GM12874 (cell line): Measurements from ENCODE around the gene SYT2.

Experiments used
- CTCF ChIP-seq: IDR thresholded peaks from 2 replicates; pipeline ENCODE4 v1.5.1; 2011; ENCODE audit warnings: low read depth, mild to moderate bottlenecking, control low read depth, low read length, moderate library complexity; ENCODE audit not compliant: insufficient read depth

The SYT2 gene

GRCh38 chr1:202711949-202712635 lies 1.8 kb upstream of the SYT2 start:
- TF ChIP-seq CTCF: no peak

DNA sequence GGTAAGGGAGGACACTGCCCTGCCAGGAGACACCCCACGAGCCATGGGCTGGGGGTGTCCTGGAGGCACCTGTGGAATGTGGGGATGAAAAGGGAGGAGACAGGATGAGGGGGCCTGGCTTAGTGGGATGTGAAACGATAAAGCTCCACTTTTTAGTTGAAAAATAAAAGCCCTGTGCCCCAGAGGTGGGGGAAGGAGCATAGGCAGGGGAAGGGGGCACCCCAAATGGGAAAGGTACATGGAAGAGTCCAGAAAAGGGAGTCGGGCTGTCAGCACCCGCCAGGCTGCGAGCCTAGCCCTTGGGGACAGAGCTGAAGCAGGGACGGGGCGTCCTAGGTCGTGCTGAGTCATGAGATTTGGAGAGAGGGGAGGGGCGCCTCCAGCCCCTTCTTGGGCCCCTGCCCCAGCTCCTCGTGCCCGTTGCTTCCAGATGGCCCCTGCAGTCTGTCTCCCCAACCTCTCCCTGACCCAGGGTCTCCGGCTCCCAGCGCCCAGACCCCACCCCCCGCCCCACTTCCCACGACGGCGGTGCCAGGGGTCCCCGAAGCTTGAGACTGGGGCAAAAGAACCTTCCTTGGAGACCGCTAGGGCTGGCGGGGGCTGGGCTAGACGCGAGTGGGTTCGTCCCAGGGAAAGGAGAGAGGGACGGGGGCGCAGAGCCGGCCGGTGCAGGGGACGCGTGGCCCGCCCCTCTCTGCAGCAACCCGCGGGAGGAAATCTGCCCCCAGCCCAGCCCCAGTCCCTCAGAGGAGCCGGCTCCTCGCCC lies 795 bp downstream of the SYT2 start:
- no peak for TF ChIP-seq CTCF

- no peak for TF ChIP-seq CTCF
Observed at GRCh38 chr1:202708456-202709275, 1.6 kb downstream of the SYT2 start.

GRCh38 chr1:202706851-202707250 lies 3.4 kb downstream of the SYT2 start:
- TF ChIP-seq CTCF: no peak

DNA sequence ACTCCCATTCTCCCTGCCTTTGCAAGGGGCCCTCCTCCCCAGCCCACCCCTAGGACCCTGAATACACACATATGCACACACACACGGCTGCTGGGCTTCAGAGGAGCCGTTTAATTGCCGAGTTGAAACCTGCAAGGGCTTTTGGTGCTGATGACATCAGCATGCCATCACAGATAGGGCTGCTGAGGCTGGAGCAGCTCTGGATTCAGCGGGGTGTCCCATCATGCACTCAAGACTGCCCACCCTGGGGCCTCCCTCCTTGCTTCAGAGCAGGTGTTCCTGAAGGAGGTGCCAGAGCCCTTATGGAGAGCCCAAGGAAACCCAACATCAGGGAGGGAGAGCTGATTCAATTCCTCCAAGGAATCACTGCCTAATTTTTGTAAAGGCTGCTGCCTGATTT lies 5.7 kb downstream of the SYT2 start:
- no peak for TF ChIP-seq CTCF

DNA sequence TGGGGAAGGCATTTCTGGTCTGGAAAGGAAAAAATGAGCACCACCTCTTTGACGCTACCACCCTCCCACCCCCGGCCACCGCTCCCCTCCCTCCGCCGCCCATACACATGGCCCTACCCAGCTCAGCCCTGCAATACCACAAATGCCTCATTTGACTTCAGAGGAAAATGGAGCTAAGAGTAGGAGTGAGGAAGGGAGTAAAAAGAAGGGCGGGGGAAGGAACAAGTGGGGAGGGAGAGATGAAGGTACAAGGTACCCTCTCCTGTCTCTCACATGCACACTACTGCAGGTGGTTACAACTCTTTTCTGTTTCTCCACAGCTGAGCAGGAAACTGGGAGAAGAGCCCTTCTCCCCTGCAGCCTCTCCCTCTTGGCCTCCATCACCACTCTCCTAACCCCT lies 7.1 kb downstream of the SYT2 start:
- TF ChIP-seq CTCF: no peak

DNA sequence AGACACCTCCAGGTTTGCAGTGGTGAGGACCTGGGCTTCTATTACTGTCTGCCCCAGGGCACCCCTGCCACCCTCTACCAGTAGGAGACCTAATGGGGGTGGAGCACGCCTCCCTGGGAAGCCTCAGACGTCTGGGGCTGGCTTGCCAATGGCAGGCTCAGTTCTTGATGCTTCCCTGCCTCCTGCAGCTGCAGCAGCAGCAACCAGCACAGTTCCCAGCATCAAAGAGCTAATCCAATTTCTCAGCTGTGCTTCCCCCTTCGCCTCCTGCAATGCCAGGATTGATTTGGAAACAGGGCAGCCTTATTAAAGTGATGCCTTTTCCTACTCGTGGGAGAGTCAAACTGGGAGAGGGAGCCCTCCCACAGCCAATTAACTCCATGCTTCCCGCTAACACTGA lies 8.2 kb downstream of the SYT2 start:
- TF ChIP-seq CTCF: no peak
